ENCODE data around the gene STH. TPM values are rescaled to one million over a fixed set of nuclear protein-coding genes. Genes with fewer than 3 reads are reported as not detected.
"Not testable (repeated sequence)": the region's sequence is repeated elsewhere in the genome, so short reads cannot be mapped to it uniquely, and the experiment has no call there.

STH gene
- total and polyA plus RNA-seq, 10 of the 15 experiments (the other 5 are each of a cell fraction or from before 2014, with no cell fraction given), result not detected

- TF ChIP-seq FOXM1 (IDR thresholded peaks at IDR 0.05; ENCODE audit: low read depth, low read length) (no peak), BCLAF1 (IDR thresholded peaks at IDR 0.05) (no peak)
Observed at GRCh38 chr17:46003907-46004748, 5.1 kb downstream of the STH start (continued).

- ATAC-seq; H3K27ac ChIP-seq (ENCODE audit: control insufficient read depth, insufficient read depth); H3K36me3 ChIP-seq (ENCODE audit: control insufficient read depth in 2 of 2, insufficient read depth in 2 of 2, low read length in 1 of 2); RAD21 ChIA-PET (ENCODE audit: unreplicated experiment); POLR2A ChIA-PET; BruUV-seq (replicated peaks); FAIRE-seq; H3K27me3 ChIP-seq (replicated peaks in 1 of 2; ENCODE audit: control insufficient read depth in 2 of 2, insufficient read depth in 2 of 2, low read length in 1 of 2); H3K4me3 ChIP-seq; in situ Hi-C loops (cut with MboI); SMC1A ChIA-PET (ENCODE audit: uncharacterized antibody, unreplicated experiment); DNase-seq (ENCODE audit: low read depth, low spot score); H3K9ac ChIP-seq (ENCODE audit: control insufficient read depth, insufficient read depth, low read length); H3K79me2 ChIP-seq (ENCODE audit: control insufficient read depth, insufficient read depth, low read length); H2AFZ ChIP-seq (ENCODE audit: control insufficient read depth, low read depth, low read length); H3K9me3 ChIP-seq (replicated peaks; ENCODE audit: control insufficient read depth, insufficient read depth, low read length); H4K20me1 ChIP-seq (ENCODE audit: control insufficient read depth, insufficient read depth); H3K4me2 ChIP-seq (ENCODE audit: control insufficient read depth, insufficient read depth); H3K4me1 ChIP-seq (ENCODE audit: control insufficient read depth, insufficient read depth, low read length): not testable (repeated sequence)
- WGBS (ENCODE audit: insufficient coverage, insufficient replicate concordance, low lambda C conversion rate, missing lambda C conversion rate), result 41% methylated on average over 1 of the region's 1 CpG
- intact Hi-C loops (cut with micrococcal nuclease; ENCODE audit: unreplicated experiment), result loop anchor here (5.0 kb wide), 1 partner anchor 36 kb away; no protein-coding TSS in a partner anchor
- CTCF ChIA-PET, result interaction anchor here (0.6 to 2.6 kb wide), 4 partner anchors 11 to 207 kb away, joined by 3 to 13 read pairs (median 3); no protein-coding TSS in a partner anchor
Observed at GRCh38 chr17:46006082-46006481, 7.0 kb downstream of the STH start.

Data from GM12878 (cell line).